Right forelimb (tissue), 1 donor: ENCODE results near the gene CORO1C.
"Not testable (repeated sequence)": the region's sequence is repeated elsewhere in the genome, so short reads cannot be mapped to it uniquely, and the experiment has no call there.

Experiments
- DNase-seq: peaks from one replicate; pipeline ENCODE4 v3.0.0-alpha.2; 2018

The CORO1C gene

GRCh38 chr12:108633081-108633533 is 98.2 kb downstream of the CORO1C start:
- no peak for DNase-seq

GRCh38 chr12:108631261-108631660 is 100.1 kb downstream of the CORO1C start:
- DNase-seq: not testable (repeated sequence)

- no peak for DNase-seq
These were observed 100.7 kb downstream of the CORO1C start for GRCh38 chr12:108630481-108631207.

- no peak for DNase-seq
These were observed 101.4 kb downstream of the CORO1C start for GRCh38 chr12:108629824-108630476.

GRCh38 chr12:108629151-108629550 is 102.2 kb downstream of the CORO1C start:
- no peak for DNase-seq

- no peak for DNase-seq
These were observed 104.0 kb downstream of the CORO1C start for GRCh38 chr12:108627134-108627920.

- no peak for DNase-seq
These were observed 106.1 kb downstream of the CORO1C start for GRCh38 chr12:108625228-108625627.

- no peak for DNase-seq
These were observed 107.7 kb downstream of the CORO1C start for GRCh38 chr12:108623577-108623976.

- no peak for DNase-seq
These were observed 108.3 kb downstream of the CORO1C start for GRCh38 chr12:108622921-108623514.

GRCh38 chr12:108622421-108622820 is 108.9 kb downstream of the CORO1C start:
- DNase-seq: no peak

- DNase-seq: no peak
These were observed 110.2 kb downstream of the CORO1C start for GRCh38 chr12:108621161-108621560.

GRCh38 chr12:108620236-108620879 is 111.0 kb downstream of the CORO1C start:
- DNase-seq: no peak

GRCh38 chr12:108619369-108620160 is 111.8 kb downstream of the CORO1C start:
- no peak for DNase-seq

GRCh38 chr12:108618953-108619274 is 112.4 kb downstream of the CORO1C start:
- DNase-seq: not testable (repeated sequence)

- DNase-seq: peak; percentile 92
These were observed 113.0 kb downstream of the CORO1C start for GRCh38 chr12:108618079-108618952.

- no peak for DNase-seq
These were observed 114.1 kb downstream of the CORO1C start for GRCh38 chr12:108616941-108617858.

- DNase-seq: no peak
These were observed 115.0 kb downstream of the CORO1C start for GRCh38 chr12:108616359-108616758.

- no peak for DNase-seq
These were observed 115.4 kb downstream of the CORO1C start for GRCh38 chr12:108615918-108616317.

GRCh38 chr12:108614639-108615038 is 116.7 kb downstream of the CORO1C start:
- DNase-seq: no peak

- DNase-seq: no peak
These were observed 117.3 kb downstream of the CORO1C start for GRCh38 chr12:108614041-108614440.
